Activated naive CD8-positive, alpha-beta T cell treated with anti-CD3 and anti-CD28 coated beads, Interleukin-2, amount 50 U/mL, for 16 hours (primary cell): Measurements from ENCODE around the gene INSRR.

ENCODE experiments used
- DNase-seq: peaks from one replicate; pipeline ENCODE4 v3.0.0-alpha.2; 2020; ENCODE audit warnings: low read depth, low spot score

The INSRR gene

GRCh38 chr1:156806512-156807440, 52.1 kb downstream of the INSRR start:
- no peak for DNase-seq

GRCh38 chr1:156805766-156806511, 53.0 kb downstream of the INSRR start:
- no peak for DNase-seq

GRCh38 chr1:156804572-156805243, 54.2 kb downstream of the INSRR start:
- DNase-seq, result no peak

- no peak for DNase-seq
Observed at GRCh38 chr1:156804026-156804425, 54.9 kb downstream of the INSRR start.

- DNase-seq, result no peak
Observed at GRCh38 chr1:156803086-156803851, 55.6 kb downstream of the INSRR start.

- DNase-seq, result no peak
Observed at GRCh38 chr1:156802421-156802935, 56.4 kb downstream of the INSRR start.

- DNase-seq, result no peak
Observed at GRCh38 chr1:156801409-156802121, 57.4 kb downstream of the INSRR start.

GRCh38 chr1:156797212-156797871, 61.6 kb downstream of the INSRR start:
- no peak for DNase-seq

- no peak for DNase-seq
Observed at GRCh38 chr1:156796340-156797097, 62.4 kb downstream of the INSRR start.

GRCh38 chr1:156795787-156796186, 63.1 kb downstream of the INSRR start:
- no peak for DNase-seq

- no peak for DNase-seq
Observed at GRCh38 chr1:156795374-156795733, 63.6 kb downstream of the INSRR start.

- no peak for DNase-seq
Observed at GRCh38 chr1:156794506-156795373, 64.2 kb downstream of the INSRR start.
